ENCODE data around the gene GBF1.

Gene GBF1

DNA sequence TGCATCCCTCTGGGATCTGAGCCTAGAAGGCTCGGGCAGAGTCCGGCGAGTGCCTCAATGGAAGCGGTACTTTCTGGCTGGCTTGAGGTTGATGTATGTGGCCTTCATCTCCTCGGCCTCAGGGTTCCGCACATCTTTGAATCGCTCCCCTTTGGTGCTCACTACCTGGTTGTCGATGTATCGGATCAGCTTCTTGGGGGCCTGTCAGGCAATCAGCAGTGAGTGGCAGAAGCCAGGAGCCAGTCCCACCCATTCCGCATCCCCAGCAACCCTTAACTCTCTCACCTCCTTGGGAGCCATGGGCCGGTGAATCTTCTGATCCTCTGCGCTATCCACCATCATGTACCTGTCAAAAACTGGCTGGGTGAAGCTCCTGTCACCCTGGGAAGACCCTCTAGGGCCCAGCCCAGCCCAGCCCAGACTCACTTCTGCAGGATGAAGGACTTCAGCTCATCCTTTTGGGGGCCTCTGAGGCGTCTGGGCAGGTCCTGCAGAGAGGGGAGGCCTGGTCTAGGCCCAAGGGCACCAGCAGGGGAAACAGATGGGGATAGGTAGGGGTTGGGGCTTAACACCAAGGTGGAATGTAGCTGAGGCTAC lies 178.1 kb downstream of the GBF1 start:
- in situ Hi-C loops (cut with MboI; ENCODE audit: low sequenced_read_pairs), result no loop called here
- Histone ChIP-seq H3K9me3 (no peaks in the 10 kb centered on the region), H3K27me3 (ENCODE audit: low read depth) (no peaks in the 10 kb centered on the region), H3K36me3 (replicated peaks) (peaks cover 20% of the 10 kb centered on the region), H3K4me3 (no peak overlapping the region), H3K4me1 (peaks cover 19% of the 10 kb centered on the region)
- DNase-seq (ENCODE audit: low spot score in 2 of 2), result no peak

- no peak for DNase-seq (ENCODE audit: low spot score in 2 of 2)
- Histone ChIP-seq H3K9me3 (no peaks in the 10 kb centered on the region), H3K27me3 (ENCODE audit: low read depth) (no peaks in the 10 kb centered on the region), H3K4me1 (peaks cover 17% of the 10 kb centered on the region), H3K4me3 (no peak overlapping the region), H3K36me3 (replicated peaks) (peaks cover 20% of the 10 kb centered on the region)
- in situ Hi-C loops (cut with MboI; ENCODE audit: low sequenced_read_pairs), result no loop called here
Observed at GRCh38 chr10:102424145-102424544, 178.8 kb downstream of the GBF1 start.

- no peaks in the 10 kb centered on the region for H3K9me3 ChIP-seq
- peaks cover 20% of the 10 kb centered on the region for H3K36me3 ChIP-seq (replicated peaks)
- peaks cover 11% of the 10 kb centered on the region; the same call in 1 of the 2 replicates for H3K4me1 ChIP-seq
- H3K4me3 ChIP-seq, result no peak overlapping the region
- H3K27me3 ChIP-seq (ENCODE audit: low read depth), result no peaks in the 10 kb centered on the region
- in situ Hi-C loops (cut with MboI; ENCODE audit: low sequenced_read_pairs), result no loop called here
- no peak for DNase-seq (ENCODE audit: low spot score in 2 of 2)
Observed at GRCh38 chr10:102424916-102425315, 179.6 kb downstream of the GBF1 start.

GRCh38 chr10:102425444-102425843 lies 180.1 kb downstream of the GBF1 start:
- no peak for DNase-seq (ENCODE audit: low spot score in 2 of 2)
- in situ Hi-C loops (cut with MboI; ENCODE audit: low sequenced_read_pairs), result no loop called here
- Histone ChIP-seq H3K4me3 (no peak overlapping the region), H3K9me3 (no peaks in the 10 kb centered on the region), H3K36me3 (replicated peaks) (peaks cover 20% of the 10 kb centered on the region), H3K4me1 (peaks cover 9% of the 10 kb centered on the region; the same call in 1 of the 2 replicates), H3K27me3 (ENCODE audit: low read depth) (no peaks in the 10 kb centered on the region)

GRCh38 chr10:102426803-102427287 lies 181.5 kb downstream of the GBF1 start:
- Histone ChIP-seq H3K36me3 (replicated peaks) (peaks cover 20% of the 10 kb centered on the region), H3K27me3 (ENCODE audit: low read depth) (no peaks in the 10 kb centered on the region), H3K9me3 (no peaks in the 10 kb centered on the region), H3K4me3 (no peak overlapping the region), H3K4me1 (peaks cover 9% of the 10 kb centered on the region; the same call in 1 of the 2 replicates)
- in situ Hi-C loops (cut with MboI; ENCODE audit: low sequenced_read_pairs), result no loop called here
- no peak for DNase-seq (ENCODE audit: low spot score in 2 of 2)

DNA sequence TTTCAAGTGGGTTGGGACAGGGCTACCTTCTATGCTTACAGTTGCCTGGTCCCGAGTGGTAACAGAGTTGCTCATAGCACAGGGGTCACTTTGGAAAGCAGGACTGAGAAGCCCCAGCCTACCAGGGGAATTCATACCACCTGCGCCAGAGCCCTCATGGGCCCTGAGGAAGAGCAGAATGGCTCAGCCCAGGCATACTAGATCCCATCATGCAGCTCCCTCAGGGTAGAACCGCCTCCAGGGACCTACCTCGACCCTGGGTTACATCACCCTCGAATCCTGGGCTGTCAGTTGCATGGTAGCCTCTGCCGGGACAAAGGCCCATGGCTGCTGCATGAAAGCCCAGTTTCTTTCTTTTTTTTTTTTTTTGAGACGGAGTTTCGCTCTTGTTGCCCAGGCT lies 184.1 kb downstream of the GBF1 start:
- H3K9me3 ChIP-seq, result no peaks in the 10 kb centered on the region
- no peaks in the 10 kb centered on the region for H3K27me3 ChIP-seq (ENCODE audit: low read depth)
- H3K4me1 ChIP-seq, result no peaks in the 10 kb centered on the region
- H3K36me3 ChIP-seq (replicated peaks), result peaks cover 5% of the 10 kb centered on the region
- no peak overlapping the region for H3K4me3 ChIP-seq
- no peak for DNase-seq (ENCODE audit: low spot score in 2 of 2)
- in situ Hi-C loops (cut with MboI; ENCODE audit: low sequenced_read_pairs), result no loop called here

DNA sequence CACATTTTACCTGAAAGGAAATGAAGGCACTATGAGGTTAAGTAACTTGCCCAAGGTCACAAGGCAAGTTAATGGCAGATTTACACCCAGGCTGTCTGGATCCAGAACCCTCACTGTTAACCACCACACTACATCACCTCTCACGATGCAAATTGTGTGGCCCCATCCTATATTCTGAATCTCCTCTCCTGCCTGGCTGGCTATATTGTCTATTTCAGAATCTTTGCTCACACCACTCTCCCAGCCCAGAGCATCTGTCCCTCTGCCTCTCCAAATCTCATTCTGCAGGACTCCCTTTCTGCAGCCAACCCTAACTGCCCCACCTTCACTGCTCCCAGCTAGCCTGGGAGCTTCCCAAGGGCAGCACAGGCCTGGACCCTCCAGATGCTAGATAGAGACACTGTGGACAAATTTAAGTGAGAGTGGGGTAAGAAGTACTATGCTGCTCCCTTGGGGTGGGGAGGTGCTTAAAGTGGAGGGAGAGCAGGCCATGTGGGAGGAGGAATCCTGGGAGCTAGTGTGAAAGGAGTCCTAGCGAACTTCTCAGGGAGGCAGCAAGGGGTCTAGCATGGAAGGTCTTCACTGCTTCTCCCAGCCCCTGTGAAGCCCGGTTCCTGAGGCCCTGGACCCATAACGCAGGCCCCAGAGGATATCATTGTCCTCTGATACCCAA lies 186.3 kb downstream of the GBF1 start:
- in situ Hi-C loops (cut with MboI; ENCODE audit: low sequenced_read_pairs), result no loop called here
- H3K4me1 ChIP-seq, result no peaks in the 10 kb centered on the region
- H3K9me3 ChIP-seq, result no peaks in the 10 kb centered on the region
- peaks cover 2% of the 10 kb centered on the region; the same call in 1 of the 2 replicates for H3K27me3 ChIP-seq (ENCODE audit: low read depth)
- peak overlapping the region; percentile 73 for H3K4me3 ChIP-seq
- peak; percentile 52 to 65 for DNase-seq (ENCODE audit: low spot score in 2 of 2)
- H3K36me3 ChIP-seq (replicated peaks), result no peaks in the 10 kb centered on the region; the same call in 1 of the 2 replicates
